Mammary epithelial cell (primary cell): ENCODE results near the gene GPR39.
"Not testable (repeated sequence)": the region's sequence is repeated elsewhere in the genome, so short reads cannot be mapped to it uniquely, and the experiment has no call there.

ENCODE experiments used
- CTCF ChIP-seq, 2 donors: IDR thresholded peaks in 1 of 2; conservative IDR thresholded peaks in 1 of 2; 2 replicates each; pipeline ENCODE4 v1.5.1; 2011 to 2012; ENCODE audit warnings: inconsistent platforms in 2 of 2, low read length in 2 of 2, mild to moderate bottlenecking in 2 of 2, control low read depth in 1 of 2, low read depth in 1 of 2; ENCODE audit not compliant: insufficient read depth in 1 of 2; ENCODE audit errors: extremely low read depth in 1 of 2
- EZH2 ChIP-seq: IDR thresholded peaks from 2 replicates; pipeline ENCODE4 v1.6.1; 2012; ENCODE audit warnings: low read length, inconsistent platforms, borderline replicate concordance

- not testable (repeated sequence) for TF ChIP-seq CTCF (conservative IDR thresholded peaks at IDR 0.05 in 1 of 2, IDR thresholded peaks at IDR 0.05 in 1 of 2; ENCODE audit: extremely low read depth in 1 of 2, insufficient read depth in 1 of 2, low read depth in 1 of 2, low read length in 2 of 2); EZH2
These were observed 19.6 kb upstream of the GPR39 start for GRCh38 chr2:132397042-132397441.
